ENCODE data around the gene CFAP52.
"Not testable (repeated sequence)": the region's sequence is repeated elsewhere in the genome, so short reads cannot be mapped to it uniquely, and the experiment has no call there.

CFAP52 gene

DNA sequence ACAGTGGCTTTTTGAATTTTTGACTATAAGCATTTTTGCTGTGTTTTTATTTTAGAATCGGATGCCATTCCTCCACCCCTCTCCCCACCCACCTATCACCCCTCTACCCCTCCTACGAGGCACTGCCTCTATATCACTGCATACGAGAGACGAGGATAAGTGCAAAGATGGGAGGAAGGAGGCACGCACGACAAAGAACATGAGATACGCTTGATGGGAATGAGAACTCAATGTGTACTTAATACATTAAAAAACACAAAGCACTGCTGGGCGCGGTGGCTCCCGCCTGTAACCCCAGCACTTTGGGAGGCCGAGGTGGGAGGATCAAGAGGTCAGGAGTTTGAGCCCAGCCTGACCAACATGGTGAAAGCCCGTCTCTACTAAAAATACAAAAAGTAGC lies 60.1 kb downstream of the CFAP52 start:
- POLR2A ChIA-PET: no interaction called here
- TF ChIP-seq, protein P1, sequence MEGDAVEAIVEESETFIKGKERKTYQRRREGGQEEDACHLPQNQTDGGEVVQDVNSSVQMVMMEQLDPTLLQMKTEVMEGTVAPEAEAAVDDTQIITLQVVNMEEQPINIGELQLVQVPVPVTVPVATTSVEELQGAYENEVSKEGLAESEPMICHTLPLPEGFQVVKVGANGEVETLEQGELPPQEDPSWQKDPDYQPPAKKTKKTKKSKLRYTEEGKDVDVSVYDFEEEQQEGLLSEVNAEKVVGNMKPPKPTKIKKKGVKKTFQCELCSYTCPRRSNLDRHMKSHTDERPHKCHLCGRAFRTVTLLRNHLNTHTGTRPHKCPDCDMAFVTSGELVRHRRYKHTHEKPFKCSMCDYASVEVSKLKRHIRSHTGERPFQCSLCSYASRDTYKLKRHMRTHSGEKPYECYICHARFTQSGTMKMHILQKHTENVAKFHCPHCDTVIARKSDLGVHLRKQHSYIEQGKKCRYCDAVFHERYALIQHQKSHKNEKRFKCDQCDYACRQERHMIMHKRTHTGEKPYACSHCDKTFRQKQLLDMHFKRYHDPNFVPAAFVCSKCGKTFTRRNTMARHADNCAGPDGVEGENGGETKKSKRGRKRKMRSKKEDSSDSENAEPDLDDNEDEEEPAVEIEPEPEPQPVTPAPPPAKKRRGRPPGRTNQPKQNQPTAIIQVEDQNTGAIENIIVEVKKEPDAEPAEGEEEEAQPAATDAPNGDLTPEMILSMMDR (IDR thresholded peaks at IDR 0.05; ENCODE audit: control extremely low read depth, extremely low read depth, low read depth, missing control alignments): no peak

DNA sequence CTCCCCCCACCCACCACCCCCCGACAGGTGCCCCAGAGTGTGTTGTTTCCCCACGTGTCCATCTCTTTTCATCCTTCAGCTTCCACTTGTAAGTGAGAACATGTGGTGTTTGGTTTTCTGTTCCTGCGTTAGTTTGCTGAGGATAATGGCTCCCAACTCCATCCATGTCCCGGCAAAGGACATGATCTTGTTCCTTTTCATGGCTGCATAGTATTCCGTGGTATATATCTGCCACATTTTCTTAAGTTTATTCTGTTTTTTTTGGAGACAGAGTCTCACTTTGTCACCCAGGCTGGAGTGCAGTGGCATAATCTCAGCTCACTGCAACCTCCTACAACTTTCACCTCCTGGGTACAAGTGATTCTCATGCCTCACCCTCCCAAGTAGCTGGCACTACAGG lies 63.9 kb downstream of the CFAP52 start:
- POLR2A ChIA-PET; CTCF ChIA-PET; DNase-seq (ENCODE audit: extremely low spot score): not testable (repeated sequence)

More for the DNA sequence above, 60.1 kb downstream of the CFAP52 start:
- no peak for DNase-seq (ENCODE audit: extremely low spot score)
- CTCF ChIA-PET: interaction anchor here (1.1 kb wide), 1 partner anchor 12 kb away, joined by 3 read pairs; no protein-coding TSS in a partner anchor

GRCh38 chr17:9643611-9644010 lies 67.2 kb downstream of the CFAP52 start:
- TF ChIP-seq, protein P1 (IDR thresholded peaks at IDR 0.05; ENCODE audit: control extremely low read depth, extremely low read depth, low read depth, missing control alignments): no peak
- ChIA-PET CTCF (no interaction called here), POLR2A (no interaction called here)
- no peak for DNase-seq (ENCODE audit: extremely low spot score)

DNA sequence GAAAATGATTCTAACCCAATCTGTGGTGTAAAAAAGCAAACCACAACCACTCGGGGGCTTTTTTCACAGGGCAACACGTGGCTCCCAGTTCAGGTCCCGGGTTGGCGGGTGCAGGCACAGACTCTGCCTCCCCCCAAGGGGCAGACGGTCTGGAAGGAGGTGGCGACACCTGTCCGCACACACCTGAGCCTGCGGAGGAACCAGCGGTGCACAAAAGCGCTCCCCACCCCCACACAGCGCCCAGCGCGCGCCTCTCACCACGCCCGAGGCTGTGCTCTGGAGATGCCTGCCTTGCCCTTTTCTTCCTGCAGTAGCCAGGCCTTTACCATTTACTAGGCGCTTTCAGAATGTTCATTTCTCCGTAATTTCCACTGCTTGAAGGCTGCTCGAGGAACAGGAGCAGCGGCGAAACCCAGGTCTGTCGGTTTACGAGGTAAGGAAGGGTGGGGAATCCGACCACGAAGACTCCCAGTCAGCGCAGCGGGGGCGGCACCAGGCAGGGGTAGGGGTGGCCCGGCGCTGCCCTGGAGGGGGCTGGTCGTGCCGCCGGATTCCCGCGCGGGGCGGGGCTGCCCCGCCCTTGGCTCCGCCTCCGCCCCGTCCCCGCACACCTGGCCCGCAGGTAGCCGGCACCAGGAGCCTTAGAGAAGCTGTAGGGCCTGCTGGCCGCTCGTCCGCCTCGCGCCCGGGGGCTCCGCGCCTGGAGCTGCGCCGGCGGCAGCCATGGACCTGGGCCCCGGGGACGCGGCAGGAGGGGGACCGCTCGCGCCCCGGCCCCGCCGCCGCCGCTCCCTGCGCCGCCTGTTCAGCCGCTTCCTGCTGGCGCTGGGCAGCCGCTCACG lies 68.7 kb downstream of the CFAP52 start, which contains the start of gene USP43:
Gene USP43 (plus strand): TSS at position 608 of the 842 bp plus-strand sequence. CDS start 116 bp downstream, at position 724.
- CTCF ChIA-PET: no interaction called here
- POLR2A ChIA-PET: no interaction called here
- TF ChIP-seq, protein P1 (IDR thresholded peaks at IDR 0.05; ENCODE audit: control extremely low read depth, extremely low read depth, low read depth, missing control alignments): no peak
- DNase-seq (ENCODE audit: extremely low spot score): peak; percentile 38

- DNase-seq (ENCODE audit: extremely low spot score): peak; percentile 48
- CTCF ChIA-PET: interaction anchor here (1.0 kb wide), 1 partner anchor 30 kb away, joined by 3 read pairs; no protein-coding TSS in a partner anchor
- TF ChIP-seq, protein P1 (IDR thresholded peaks at IDR 0.05; ENCODE audit: control extremely low read depth, extremely low read depth, low read depth, missing control alignments): no peak
- POLR2A ChIA-PET: no interaction called here
These were observed 69.6 kb downstream of the CFAP52 start for GRCh38 chr17:9645851-9646545.

DNA sequence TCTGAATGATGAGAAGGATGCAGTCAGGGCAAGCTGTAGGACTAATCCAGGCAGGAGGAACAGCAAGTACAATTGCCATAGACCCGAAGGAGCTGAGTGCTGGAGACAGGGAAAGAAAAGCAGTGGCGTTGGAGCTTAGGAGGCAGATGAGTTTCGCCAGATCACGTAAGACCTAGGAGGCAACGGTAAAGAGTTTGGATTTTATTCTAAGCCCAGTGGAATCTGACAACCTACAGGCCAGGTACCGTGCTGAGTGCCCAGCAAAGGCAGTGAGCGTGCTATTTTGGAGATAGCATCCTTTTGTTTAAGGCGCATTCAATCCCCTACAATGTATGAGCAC lies 70.1 kb downstream of the CFAP52 start:
- ChIA-PET CTCF (interaction anchor here (1.0 kb wide), 1 partner anchor 29 kb away, joined by 3 read pairs; no protein-coding TSS in a partner anchor), POLR2A (no interaction called here)
- DNase-seq (ENCODE audit: extremely low spot score): no peak

More for the DNA sequence above, 70.1 kb downstream of the CFAP52 start:
- TF ChIP-seq, protein P1 (IDR thresholded peaks at IDR 0.05; ENCODE audit: control extremely low read depth, extremely low read depth, low read depth, missing control alignments): no peak
